ENCODE data around the gene STRIP1.

The STRIP1 gene

GRCh38 chr1:110063781-110064180, 29.4 kb downstream of the STRIP1 start:
- Mint-ChIP-seq H3K4me1 (peaks cover 23% of the 10 kb centered on the region), H3K36me3 (ENCODE audit: low read depth) (peaks cover 15% of the 10 kb centered on the region), H3K27me3 (ENCODE audit: low read depth) (peaks cover 57% of the 10 kb centered on the region), H3K27ac (no peak overlapping the region), H3K4me3 (no peak overlapping the region), H3K9me3 (no peaks in the 10 kb centered on the region)
- no peak for TF ChIP-seq CTCF (IDR thresholded peaks at IDR 0.05; ENCODE audit: unreplicated experiment in 3 of 3)

GRCh38 chr1:110064576-110065337, 30.3 kb downstream of the STRIP1 start:
- peaks cover 66% of the 10 kb centered on the region for H3K27me3 Mint-ChIP-seq (ENCODE audit: low read depth)
- H3K9me3 Mint-ChIP-seq, result no peaks in the 10 kb centered on the region
- no peak for TF ChIP-seq CTCF (IDR thresholded peaks at IDR 0.05; ENCODE audit: unreplicated experiment in 3 of 3)
- peaks cover 10% of the 10 kb centered on the region for H3K36me3 Mint-ChIP-seq (ENCODE audit: low read depth)
- no peak overlapping the region for H3K4me3 Mint-ChIP-seq
- H3K27ac Mint-ChIP-seq, result no peak overlapping the region
- peaks cover 14% of the 10 kb centered on the region for H3K4me1 Mint-ChIP-seq

GRCh38 chr1:110065841-110066240, 31.4 kb downstream of the STRIP1 start:
- Mint-ChIP-seq H3K27me3 (ENCODE audit: low read depth) (peaks cover 74% of the 10 kb centered on the region), H3K4me3 (no peak overlapping the region), H3K9me3 (no peaks in the 10 kb centered on the region)

GRCh38 chr1:110067479-110067892, 33.1 kb downstream of the STRIP1 start:
- Mint-ChIP-seq H3K4me1 (peaks cover 17% of the 10 kb centered on the region), H3K27me3 (ENCODE audit: low read depth) (peaks cover 90% of the 10 kb centered on the region)

More at GRCh38 chr1:110065841-110066240, 31.4 kb downstream of the STRIP1 start:
- no peak overlapping the region for H3K27ac Mint-ChIP-seq
- H3K4me1 Mint-ChIP-seq, result peaks cover 14% of the 10 kb centered on the region
- peaks cover 4% of the 10 kb centered on the region for H3K36me3 Mint-ChIP-seq (ENCODE audit: low read depth)
- TF ChIP-seq CTCF (IDR thresholded peaks at IDR 0.05; ENCODE audit: unreplicated experiment in 3 of 3), result no peak

GRCh38 chr1:110067893-110068645, 33.6 kb downstream of the STRIP1 start:
- H3K4me1 Mint-ChIP-seq, result peaks cover 17% of the 10 kb centered on the region
- no peaks in the 10 kb centered on the region for H3K9me3 Mint-ChIP-seq
- H3K36me3 Mint-ChIP-seq (ENCODE audit: low read depth), result no peaks in the 10 kb centered on the region

More at GRCh38 chr1:110067479-110067892, 33.1 kb downstream of the STRIP1 start:
- no peak for TF ChIP-seq CTCF (IDR thresholded peaks at IDR 0.05; ENCODE audit: unreplicated experiment in 3 of 3)
- H3K36me3 Mint-ChIP-seq (ENCODE audit: low read depth), result no peaks in the 10 kb centered on the region
- H3K4me3 Mint-ChIP-seq, result peak overlapping the region in 1 of 3 experiments; percentile 65
- H3K9me3 Mint-ChIP-seq, result no peaks in the 10 kb centered on the region
- H3K27ac Mint-ChIP-seq, result no peak overlapping the region

More at GRCh38 chr1:110067893-110068645, 33.6 kb downstream of the STRIP1 start:
- no peak for TF ChIP-seq CTCF (IDR thresholded peaks at IDR 0.05; ENCODE audit: unreplicated experiment in 3 of 3)
- no peak overlapping the region for H3K27ac Mint-ChIP-seq
- H3K27me3 Mint-ChIP-seq (ENCODE audit: low read depth), result peaks cover 94% of the 10 kb centered on the region
- H3K4me3 Mint-ChIP-seq, result peak overlapping the region; percentile 9 to 65 (median 22)
